RPMI8226 (cell line): ENCODE measurements around the gene RUSC1.

Experiments
- DNase-seq: peaks from one replicate; pipeline ENCODE4 v3.0.0-alpha.2; 2015

RUSC1 gene

GRCh38 chr1:155295183-155295941 is 25.3 kb upstream of the RUSC1 start:
- DNase-seq, result no peak

DNA sequence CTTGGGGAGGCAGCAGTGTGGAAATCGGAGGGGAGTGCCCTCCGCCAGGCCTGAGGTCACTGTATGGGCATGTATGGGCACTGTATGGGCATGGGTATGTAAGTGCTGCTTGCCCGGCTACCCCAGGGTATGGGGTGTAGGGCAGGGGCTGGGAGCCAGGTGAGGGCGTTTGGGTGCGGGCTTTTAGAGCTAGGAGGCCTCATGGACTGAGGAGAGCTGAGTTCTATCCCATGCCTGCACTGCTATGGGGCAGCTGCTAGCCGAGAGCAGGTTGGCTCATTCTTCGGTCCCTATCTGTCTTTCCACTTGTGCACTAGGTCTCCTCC is 24.8 kb upstream of the RUSC1 start:
- DNase-seq, result no peak

DNA sequence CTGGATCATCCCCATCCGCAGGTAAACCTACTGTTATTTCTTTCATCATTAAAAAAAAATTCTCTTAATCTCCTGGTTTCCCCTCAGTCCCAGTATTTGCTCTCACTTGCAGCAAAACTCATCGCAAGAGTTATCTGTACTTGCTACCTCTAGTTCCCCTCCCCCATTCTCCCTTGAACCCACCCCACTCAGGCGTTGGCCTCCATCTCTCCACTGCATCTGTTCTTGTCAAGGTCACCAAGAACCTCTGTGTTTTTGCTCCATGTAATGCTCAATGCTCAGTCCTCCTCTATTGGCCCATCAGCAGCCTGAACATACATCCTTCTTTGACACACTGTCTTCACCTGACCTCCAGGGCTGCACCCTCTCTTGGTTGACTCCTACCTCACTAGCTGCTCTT is 24.0 kb upstream of the RUSC1 start:
- DNase-seq, result no peak

GRCh38 chr1:155297384-155297783 is 23.3 kb upstream of the RUSC1 start:
- DNase-seq, result no peak

GRCh38 chr1:155300024-155300423 is 20.7 kb upstream of the RUSC1 start:
- no peak for DNase-seq

- DNase-seq, result no peak
Measured at GRCh38 chr1:155300553-155301329, 20.0 kb upstream of the RUSC1 start.

DNA sequence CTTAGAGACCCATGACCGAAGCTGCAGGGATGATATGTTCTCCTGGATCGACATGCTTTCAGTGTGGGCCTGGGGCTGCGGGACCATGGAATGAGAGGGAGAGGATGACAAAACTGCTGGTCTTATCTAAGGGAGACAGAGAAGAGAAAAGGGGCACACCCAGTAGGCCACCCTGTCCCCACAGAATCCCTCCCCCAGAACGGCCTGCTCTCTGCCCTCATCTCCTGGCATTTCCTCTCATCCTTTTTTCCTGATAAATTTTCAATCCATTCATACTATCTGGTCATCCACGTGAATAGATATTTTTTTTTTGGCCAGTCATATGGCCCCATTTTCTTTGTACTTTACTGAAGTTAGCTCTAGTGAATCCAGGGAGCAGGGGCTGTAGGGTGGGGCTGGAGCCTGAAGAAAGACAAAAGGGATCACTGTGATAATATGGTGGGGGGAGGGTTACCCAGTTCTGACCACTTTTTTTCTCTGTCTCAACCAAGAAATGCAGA is 19.3 kb upstream of the RUSC1 start, which contains the start of gene PKLR:
Gene PKLR, minus strand, starts transcription at position 97 of the 500 bp plus-strand sequence. Its CDS starts 43 bp downstream, at position 54.
- DNase-seq, result no peak

GRCh38 chr1:155304558-155305063 is 16.1 kb upstream of the RUSC1 start:
- DNase-seq, result no peak

GRCh38 chr1:155305881-155306391 is 14.8 kb upstream of the RUSC1 start:
- DNase-seq, result no peak

GRCh38 chr1:155307247-155307740 is 13.4 kb upstream of the RUSC1 start:
- peak; percentile 36 for DNase-seq

GRCh38 chr1:155308493-155309422 is 11.9 kb upstream of the RUSC1 start, which contains the start of gene FDPS:
FDPS (plus strand) TSS chr1:155308866; CDS start chr1:155309790, 924 bp downstream.
- peak; percentile 100 for DNase-seq

DNA sequence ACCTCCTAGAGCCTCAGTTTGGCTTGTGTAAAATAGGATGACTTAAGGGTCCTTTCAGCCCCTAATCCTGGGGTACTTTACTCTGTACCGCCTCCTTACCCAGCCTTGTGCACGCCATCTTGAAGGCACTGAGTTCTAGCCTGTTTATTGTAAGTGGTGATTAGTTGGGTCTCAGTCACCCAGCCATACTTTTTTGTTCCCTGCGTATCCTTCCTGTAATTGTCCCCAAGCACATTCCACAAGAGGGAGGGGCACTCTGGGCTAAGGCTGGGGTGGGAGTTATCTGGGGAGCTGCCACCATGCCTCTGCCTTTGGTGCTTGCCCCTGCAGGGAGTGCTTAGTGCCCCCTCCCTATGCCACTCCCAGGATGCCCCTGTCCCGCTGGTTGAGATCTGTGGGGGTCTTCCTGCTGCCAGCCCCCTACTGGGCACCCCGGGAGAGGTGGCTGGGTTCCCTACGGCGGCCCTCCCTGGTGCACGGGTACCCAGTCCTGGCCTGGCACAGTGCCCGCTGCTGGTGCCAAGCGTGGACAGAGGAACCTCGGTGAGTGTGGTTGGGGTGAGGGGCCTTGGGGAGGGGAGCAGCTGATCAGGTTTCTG is 11.2 kb upstream of the RUSC1 start:
- peak; percentile 77 for DNase-seq

- DNase-seq, result no peak
Measured at GRCh38 chr1:155313261-155313660, 7.4 kb upstream of the RUSC1 start.

- DNase-seq, result no peak
Measured at GRCh38 chr1:155316922-155317321, 3.8 kb upstream of the RUSC1 start.

- no peak for DNase-seq
Measured at GRCh38 chr1:155318082-155318481, 2.6 kb upstream of the RUSC1 start.

DNA sequence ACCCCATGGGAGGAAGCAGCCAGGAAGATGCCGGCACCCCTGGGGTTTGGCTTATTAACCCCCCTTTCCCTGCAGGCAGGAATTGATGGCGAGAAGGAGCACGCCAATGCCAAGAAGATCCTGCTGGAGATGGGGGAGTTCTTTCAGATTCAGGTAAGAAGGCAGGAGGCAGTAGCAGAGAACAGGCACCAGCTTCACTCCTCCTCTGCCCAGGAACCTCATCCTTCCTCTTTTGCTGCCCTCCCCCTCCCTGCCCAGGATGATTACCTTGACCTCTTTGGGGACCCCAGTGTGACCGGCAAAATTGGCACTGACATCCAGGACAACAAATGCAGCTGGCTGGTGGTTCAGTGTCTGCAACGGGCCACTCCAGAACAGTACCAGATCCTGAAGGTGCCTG is 1.2 kb upstream of the RUSC1 start:
- no peak for DNase-seq

- DNase-seq, result no peak
Measured at GRCh38 chr1:155320252-155320651, 442 bp upstream of the RUSC1 start.

DNA sequence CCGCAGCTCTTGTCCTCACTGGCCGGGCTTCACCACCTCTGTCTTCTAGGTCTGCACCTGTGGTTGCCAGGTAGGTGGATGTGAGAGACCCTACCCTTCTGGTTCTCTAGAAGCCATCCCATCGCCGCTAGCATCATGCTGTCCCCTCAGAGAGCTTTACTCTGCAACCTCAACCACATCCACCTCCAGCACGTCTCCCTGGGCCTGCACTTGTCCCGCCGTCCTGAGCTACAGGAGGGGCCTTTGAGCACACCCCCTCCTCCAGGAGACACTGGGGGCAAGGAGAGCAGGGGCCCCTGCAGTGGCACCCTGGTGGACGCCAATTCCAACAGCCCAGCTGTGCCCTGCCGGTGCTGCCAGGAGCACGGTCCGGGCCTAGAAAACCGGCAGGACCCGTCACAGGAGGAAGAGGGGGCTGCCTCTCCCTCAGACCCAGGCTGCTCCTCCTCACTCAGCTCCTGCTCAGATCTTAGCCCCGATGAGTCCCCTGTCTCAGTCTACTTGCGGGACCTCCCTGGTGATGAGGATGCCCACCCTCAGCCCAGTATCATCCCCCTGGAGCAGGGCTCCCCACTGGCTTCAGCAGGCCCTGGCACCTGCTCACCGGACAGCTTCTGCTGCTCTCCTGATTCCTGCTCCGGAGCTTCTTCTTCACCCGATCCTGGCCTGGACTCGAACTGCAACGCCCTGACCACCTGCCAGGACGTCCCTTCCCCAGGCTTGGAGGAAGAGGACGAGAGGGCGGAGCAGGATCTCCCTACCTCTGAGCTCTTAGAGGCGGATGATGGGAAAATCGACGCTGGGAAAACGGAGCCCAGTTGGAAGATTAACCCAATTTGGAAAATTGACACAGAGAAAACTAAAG is 1.2 kb downstream of the RUSC1 start:
- peak; percentile 12 for DNase-seq

- peak; percentile 15 for DNase-seq
Measured at GRCh38 chr1:155322571-155322952, 1.9 kb downstream of the RUSC1 start.

- peak; percentile 90 for DNase-seq
Measured at GRCh38 chr1:155322953-155323728, 2.4 kb downstream of the RUSC1 start.
